PC-3 (cell line): ENCODE measurements around the gene DRGX.

Experiments used
- EZH2 ChIP-seq: fragments of 300-600 bp; sonication (generic); IDR thresholded peaks from one replicate; pipeline ENCODE4 v1.6.1; 2017; ENCODE audit warnings: antibody characterized with exemption, mild to moderate bottlenecking, low read length; ENCODE audit not compliant: unreplicated experiment
- EZH2phosphoT487 ChIP-seq: fragments of 300-600 bp; sonication (generic); IDR thresholded peaks from 2 replicates; pipeline ENCODE4 v1.6.1; 2018; ENCODE audit warnings: mild to moderate bottlenecking, antibody characterized with exemption, low read length, borderline replicate concordance
- TF ChIP-seq, protein P1 (sequence below): fragments of 300-600 bp; sonication (generic); conservative IDR thresholded peaks from 2 replicates; pipeline ENCODE4 v1.5.1; 2017; ENCODE audit warnings: antibody characterized with exemption, low read depth, mild to moderate bottlenecking, low read length

DNA sequence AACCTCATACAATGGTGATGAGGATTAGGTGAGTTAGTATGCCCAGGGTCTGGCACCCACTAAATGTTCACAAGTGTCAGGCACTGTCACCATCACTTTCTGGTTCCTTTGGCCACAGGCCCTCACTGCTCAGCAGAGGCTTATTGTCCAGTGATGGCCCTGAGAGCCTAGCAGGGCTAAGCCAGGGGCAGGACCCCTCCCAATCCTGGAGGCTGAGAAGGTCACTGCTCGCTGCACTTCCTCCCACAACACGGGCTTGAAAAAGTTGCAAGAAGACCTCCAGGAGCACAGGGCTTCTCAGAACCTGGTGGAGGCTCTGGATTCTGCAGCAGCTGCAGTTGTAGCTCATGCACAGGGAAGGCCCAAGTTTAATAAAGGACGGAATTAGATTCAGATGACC is 48.1 kb downstream of the DRGX start:
- TF ChIP-seq, protein P1, sequence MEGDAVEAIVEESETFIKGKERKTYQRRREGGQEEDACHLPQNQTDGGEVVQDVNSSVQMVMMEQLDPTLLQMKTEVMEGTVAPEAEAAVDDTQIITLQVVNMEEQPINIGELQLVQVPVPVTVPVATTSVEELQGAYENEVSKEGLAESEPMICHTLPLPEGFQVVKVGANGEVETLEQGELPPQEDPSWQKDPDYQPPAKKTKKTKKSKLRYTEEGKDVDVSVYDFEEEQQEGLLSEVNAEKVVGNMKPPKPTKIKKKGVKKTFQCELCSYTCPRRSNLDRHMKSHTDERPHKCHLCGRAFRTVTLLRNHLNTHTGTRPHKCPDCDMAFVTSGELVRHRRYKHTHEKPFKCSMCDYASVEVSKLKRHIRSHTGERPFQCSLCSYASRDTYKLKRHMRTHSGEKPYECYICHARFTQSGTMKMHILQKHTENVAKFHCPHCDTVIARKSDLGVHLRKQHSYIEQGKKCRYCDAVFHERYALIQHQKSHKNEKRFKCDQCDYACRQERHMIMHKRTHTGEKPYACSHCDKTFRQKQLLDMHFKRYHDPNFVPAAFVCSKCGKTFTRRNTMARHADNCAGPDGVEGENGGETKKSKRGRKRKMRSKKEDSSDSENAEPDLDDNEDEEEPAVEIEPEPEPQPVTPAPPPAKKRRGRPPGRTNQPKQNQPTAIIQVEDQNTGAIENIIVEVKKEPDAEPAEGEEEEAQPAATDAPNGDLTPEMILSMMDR, result no peak
- no peak for TF ChIP-seq EZH2phosphoT487
- no peak for TF ChIP-seq EZH2
